Left lung (tissue), 10 donors: ENCODE results near the gene TP53RK. TPM values are rescaled to one million over a fixed set of nuclear protein-coding genes. Genes with fewer than 3 reads are reported as not detected.

Source experiments
- ATAC-seq: fragments of 200-7000 bp; cut with Tn5 transposase; one replicate; pipeline ENCODE4 v1.9.1; 2020; ENCODE audit warnings: moderate library complexity
- DNase-seq, 4 donors: peaks; one replicate each; pipeline ENCODE4 v3.0.0-alpha.2; 2013 to 2020
- H3K27ac ChIP-seq, 2 donors: fragments of 200-600 bp; sonication (generic) in 1 of 2; one replicate each; pipeline versions ENCODE4 v1.5.0 to v1.8.0; 2020 to 2021
- H3K27me3 ChIP-seq, 2 donors: fragments of 200-600 bp; sonication (generic) in 1 of 2; one replicate each; pipeline versions ENCODE4 v1.5.0 to v1.8.0; 2020 to 2021
- H3K36me3 ChIP-seq, 2 donors: fragments of 200-600 bp; sonication (generic) in 1 of 2; one replicate each; pipeline versions ENCODE4 v1.5.0 to v1.8.0; 2020 to 2021
- H3K4me1 ChIP-seq, 2 donors: fragments of 200-600 bp; one replicate each; pipeline ENCODE4 v1.8.0; 2021
- H3K4me3 ChIP-seq, 2 donors: fragments of 200-600 bp; sonication (generic) in 1 of 2; one replicate each; pipeline versions ENCODE4 v1.5.0 to v1.8.0; 2020 to 2021; ENCODE audit warnings: mild to moderate bottlenecking in 1 of 2
- H3K9me3 ChIP-seq, 2 donors: fragments of 200-600 bp; sonication (generic) in 1 of 2; one replicate each; pipeline versions ENCODE4 v1.5.0 to v1.8.0; 2020 to 2021
- intact Hi-C, 2 donors: fragments of 100-400 bp; cut with DNase I; formaldehyde crosslinking; loops; one replicate each; pipeline versions ENCODE4 v1.11.2 to v1.14.2; 2022
- polyA plus RNA-seq, 6 donors: library from polyadenylated mRNA; unstranded; fragments of 120-200 nt; gene quantifications; one replicate each; pipeline ENCODE4 v1.2.1, GENCODE V29; 2013; ENCODE audit not compliant: insufficient read length in 6 of 6
- total RNA-seq, 2 donors: library from RNA; stranded (reverse); fragmentation: NEBNext Ultra II Directional; extraction: Animal tissue kit (Norgen Biotek cat#: 25700); gene quantifications; one replicate each; pipeline ENCODE4 v1.2.1, GENCODE V29; 2021
- TF ChIP-seq, protein P1 (sequence below), 2 donors: fragments of 200-600 bp; sonication (generic) in 1 of 2; IDR thresholded peaks; one replicate each; pipeline versions ENCODE4 v1.5.0 to v1.8.0; 2021; ENCODE audit warnings: antibody characterized with exemption in 2 of 2
- donor health status: DM: no; HTN: yes; CAD: no.
- donor health status: DM: no; HTN: no; CAD: no.

The TP53RK gene
- total and polyA plus RNA-seq, 8 donors = 9.6 to 19.9 (median 14.0) TPM

DNA sequence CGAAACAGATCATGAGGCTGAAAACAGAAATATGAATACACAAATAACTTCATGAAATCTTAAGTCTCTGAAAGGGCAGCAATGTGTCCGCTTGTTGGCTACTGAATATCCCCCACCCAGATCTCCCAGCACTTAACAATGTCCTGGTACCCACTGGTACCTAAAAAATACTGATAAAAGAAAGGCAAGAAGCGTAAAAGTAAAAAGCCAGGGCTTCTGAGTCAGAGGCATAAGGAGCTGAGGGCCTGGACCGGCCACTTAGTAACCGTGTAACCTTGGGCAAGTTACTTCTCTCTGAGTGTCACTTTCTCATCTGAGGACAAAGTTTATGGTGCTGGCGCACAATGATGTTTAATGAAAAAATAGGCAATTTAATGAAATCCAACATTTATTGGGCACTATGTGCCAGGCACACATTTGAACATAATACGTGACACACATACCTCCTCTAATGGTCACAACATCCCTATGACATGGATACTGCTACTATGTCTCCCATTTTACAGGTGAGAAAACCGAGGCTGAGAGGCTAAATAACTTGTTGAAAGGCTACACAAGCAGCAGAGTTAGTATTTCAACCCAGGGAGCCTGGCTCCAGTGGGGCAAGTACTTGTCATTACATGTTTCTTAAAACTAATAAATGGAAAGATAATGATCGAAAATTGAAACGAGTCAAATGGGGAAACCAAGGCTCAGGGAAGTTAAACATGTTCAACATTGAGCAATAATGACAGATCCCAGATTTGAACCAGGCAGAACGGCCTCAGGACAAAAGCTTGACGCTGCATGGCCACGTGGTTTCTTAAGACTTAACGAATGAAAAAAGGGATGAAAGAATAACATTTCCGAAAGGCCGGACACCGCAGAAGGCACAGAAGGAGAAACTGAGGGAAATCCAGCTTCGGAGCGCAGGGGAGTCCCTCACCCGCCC lies 828 bp downstream of the TP53RK start:
- Histone ChIP-seq H3K27me3 (no peaks in the 10 kb centered on the region), H3K4me3 (peak overlapping the region; percentile 78 to 88), H3K4me1 (peaks cover 13 to 40% of the 10 kb centered on the region in 2 donors), H3K36me3 (peaks cover 0 to 14% of the 10 kb centered on the region in 2 donors), H3K27ac (peak overlapping the region; percentile 95 to 97), H3K9me3 (no peaks in the 10 kb centered on the region)
- peak; percentile 0 for ATAC-seq
- no peak for DNase-seq
- intact Hi-C loops = no loop called here
- TF ChIP-seq, protein P1, sequence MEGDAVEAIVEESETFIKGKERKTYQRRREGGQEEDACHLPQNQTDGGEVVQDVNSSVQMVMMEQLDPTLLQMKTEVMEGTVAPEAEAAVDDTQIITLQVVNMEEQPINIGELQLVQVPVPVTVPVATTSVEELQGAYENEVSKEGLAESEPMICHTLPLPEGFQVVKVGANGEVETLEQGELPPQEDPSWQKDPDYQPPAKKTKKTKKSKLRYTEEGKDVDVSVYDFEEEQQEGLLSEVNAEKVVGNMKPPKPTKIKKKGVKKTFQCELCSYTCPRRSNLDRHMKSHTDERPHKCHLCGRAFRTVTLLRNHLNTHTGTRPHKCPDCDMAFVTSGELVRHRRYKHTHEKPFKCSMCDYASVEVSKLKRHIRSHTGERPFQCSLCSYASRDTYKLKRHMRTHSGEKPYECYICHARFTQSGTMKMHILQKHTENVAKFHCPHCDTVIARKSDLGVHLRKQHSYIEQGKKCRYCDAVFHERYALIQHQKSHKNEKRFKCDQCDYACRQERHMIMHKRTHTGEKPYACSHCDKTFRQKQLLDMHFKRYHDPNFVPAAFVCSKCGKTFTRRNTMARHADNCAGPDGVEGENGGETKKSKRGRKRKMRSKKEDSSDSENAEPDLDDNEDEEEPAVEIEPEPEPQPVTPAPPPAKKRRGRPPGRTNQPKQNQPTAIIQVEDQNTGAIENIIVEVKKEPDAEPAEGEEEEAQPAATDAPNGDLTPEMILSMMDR (IDR thresholded peaks at IDR 0.05) = no peak

DNA sequence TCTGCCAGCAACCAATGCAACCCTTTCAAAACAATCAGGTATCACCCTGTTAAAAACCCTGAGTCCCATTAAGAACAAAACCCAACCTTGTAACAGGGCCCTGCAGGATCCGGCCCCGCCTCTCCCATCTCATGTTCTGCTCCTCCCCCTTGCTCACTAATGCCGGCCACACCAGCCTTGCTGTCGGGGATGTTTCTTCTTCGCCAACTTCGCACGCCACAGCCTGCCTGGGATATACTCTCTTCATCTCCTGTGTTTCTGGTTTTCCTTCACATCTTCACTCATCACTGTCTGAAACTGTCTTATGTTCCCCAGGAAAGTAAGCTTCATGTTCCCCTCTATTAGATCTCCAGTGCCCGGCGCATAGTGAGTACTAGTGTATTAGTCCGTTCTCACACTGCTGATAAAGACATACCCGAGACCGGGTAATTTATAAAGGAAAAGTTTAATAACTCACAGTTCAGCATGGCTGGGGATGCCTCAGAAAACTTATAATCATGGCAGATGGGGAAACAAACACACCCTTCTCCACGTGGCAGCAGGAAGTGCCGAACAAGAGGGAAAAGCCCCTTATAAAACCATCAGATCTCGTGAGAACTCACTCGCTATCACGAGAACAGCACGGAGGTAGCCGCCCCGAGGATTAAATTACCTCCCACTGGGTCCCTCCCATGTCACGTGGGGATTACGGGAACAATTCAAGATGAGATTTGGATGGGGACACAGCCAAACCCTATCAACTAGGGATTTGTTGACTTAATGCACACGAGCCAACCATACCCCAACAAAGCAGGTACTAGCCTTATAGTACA lies 5.1 kb downstream of the TP53RK start:
- Histone ChIP-seq H3K9me3 (no peaks in the 10 kb centered on the region), H3K27ac (peak overlapping the region in 1 of 2 donors; percentile 16), H3K27me3 (no peaks in the 10 kb centered on the region), H3K4me3 (peak overlapping the region; percentile 10 to 32), H3K36me3 (peaks cover 0 to 22% of the 10 kb centered on the region in 2 donors), H3K4me1 (peaks cover 13 to 42% of the 10 kb centered on the region in 2 donors)
- ATAC-seq = peak; percentile 88
- intact Hi-C loops = no loop called here
- DNase-seq = peak in 3 of 4 donors; percentile 53 to 72 (median 64)
- TF ChIP-seq, protein P1 (IDR thresholded peaks at IDR 0.05) = no peak

- DNase-seq (no peak), ATAC-seq (peak; percentile 28)
- no peak overlapping the region for H3K27ac ChIP-seq
- H3K4me1 ChIP-seq = peaks cover 13 to 40% of the 10 kb centered on the region in 2 donors
- TF ChIP-seq, protein P1 (IDR thresholded peaks at IDR 0.05) = no peak
- no peaks in the 10 kb centered on the region for H3K9me3 ChIP-seq
- H3K27me3 ChIP-seq = no peaks in the 10 kb centered on the region
- intact Hi-C loops = no loop called here
- peak overlapping the region; percentile 10 to 32 for H3K4me3 ChIP-seq
- H3K36me3 ChIP-seq = peaks cover 0 to 22% of the 10 kb centered on the region in 2 donors
Observed at GRCh38 chr20:46683668-46683938, 5.6 kb downstream of the TP53RK start.

- Histone ChIP-seq H3K4me3 (peak overlapping the region; percentile 10 to 32), H3K36me3 (peaks cover 0 to 22% of the 10 kb centered on the region in 2 donors), H3K4me1 (peaks cover 10 to 36% of the 10 kb centered on the region in 2 donors), H3K9me3 (no peaks in the 10 kb centered on the region), H3K27me3 (no peaks in the 10 kb centered on the region), H3K27ac (no peak overlapping the region)
- intact Hi-C loops = no loop called here
- DNase-seq = peak in 2 of 4 donors; percentile 46 to 67
- TF ChIP-seq, protein P1 (IDR thresholded peaks at IDR 0.05) = no peak
- ATAC-seq = no peak
Observed at GRCh38 chr20:46683011-46683667, 6.1 kb downstream of the TP53RK start.
